Renal cortex interstitium (tissue), 11 donors: Measurements from ENCODE around the gene ITGB4. TPM values are rescaled to one million over a fixed set of nuclear protein-coding genes. Genes with fewer than 3 reads are reported as not detected.

Source experiments
- DNase-seq, 11 donors: peaks; one replicate each; pipeline ENCODE4 v3.0.0-alpha.2; 2013; ENCODE audit warnings: low read depth in 9 of 11, low spot score in 4 of 11; ENCODE audit errors: extremely low read depth in 1 of 11
- polyA plus RNA-seq, 3 donors: library from polyadenylated mRNA; unstranded; fragments of 120-200 nt; gene quantifications; one replicate each; pipeline ENCODE4 v1.2.1, GENCODE V29; 2013; ENCODE audit not compliant: insufficient read length in 3 of 3

Gene ITGB4
- polyA plus RNA-seq, 3 donors: 9.9 to 14.7 (median 11.1) TPM

DNA sequence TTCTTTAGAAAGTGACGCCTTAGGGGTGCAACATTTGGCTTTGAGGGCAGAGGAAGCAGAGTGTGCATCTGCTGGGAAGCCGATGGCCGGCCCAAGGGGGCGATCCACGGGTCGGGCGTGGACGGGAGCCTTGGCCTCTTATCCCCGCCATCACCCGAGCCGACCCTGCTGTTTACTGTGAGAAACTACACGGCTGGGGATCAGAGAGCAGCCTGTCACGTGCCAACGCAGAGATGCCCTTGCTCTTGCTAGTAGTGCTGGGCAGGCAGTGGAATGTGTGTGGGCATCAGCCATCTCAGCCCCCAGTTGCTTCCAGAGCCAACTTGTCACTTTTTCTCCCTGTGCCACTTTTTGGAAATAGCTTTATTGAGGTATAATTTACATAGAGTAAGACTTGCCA lies 26.7 kb upstream of the ITGB4 start:
- DNase-seq: no peak

DNA sequence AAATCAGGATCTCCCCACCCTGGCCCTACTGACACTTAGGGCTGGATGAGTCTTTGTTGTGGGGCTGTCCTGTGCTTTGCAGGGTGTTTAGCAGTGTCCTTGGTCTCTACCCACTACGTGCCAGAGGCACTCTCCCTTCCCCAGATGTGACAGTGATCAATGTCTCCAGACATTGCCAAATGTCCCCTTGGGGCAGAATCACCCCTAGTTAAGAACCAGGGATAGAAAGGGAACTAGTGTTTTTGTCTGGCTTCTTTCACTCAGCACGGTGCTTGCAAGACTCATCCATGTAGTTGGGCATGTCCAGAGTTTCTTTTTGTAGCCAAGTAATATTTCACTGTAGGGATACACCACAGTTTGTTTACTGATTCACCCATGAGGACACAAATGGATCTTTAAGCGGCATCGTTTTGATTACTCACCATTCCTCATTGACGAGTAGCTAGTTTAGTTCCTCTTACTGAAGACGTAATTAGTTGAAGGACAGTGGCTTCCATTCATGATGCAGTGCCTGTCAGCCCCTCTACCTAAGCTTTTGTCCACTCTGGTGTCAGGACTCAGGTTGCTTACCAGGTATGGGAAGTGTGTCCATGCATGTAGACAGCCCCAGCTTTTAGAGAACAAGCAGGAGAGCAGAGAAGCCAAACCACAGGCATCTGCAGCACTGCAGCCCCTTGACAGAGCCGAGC lies 26.0 kb upstream of the ITGB4 start:
- no peak for DNase-seq

DNA sequence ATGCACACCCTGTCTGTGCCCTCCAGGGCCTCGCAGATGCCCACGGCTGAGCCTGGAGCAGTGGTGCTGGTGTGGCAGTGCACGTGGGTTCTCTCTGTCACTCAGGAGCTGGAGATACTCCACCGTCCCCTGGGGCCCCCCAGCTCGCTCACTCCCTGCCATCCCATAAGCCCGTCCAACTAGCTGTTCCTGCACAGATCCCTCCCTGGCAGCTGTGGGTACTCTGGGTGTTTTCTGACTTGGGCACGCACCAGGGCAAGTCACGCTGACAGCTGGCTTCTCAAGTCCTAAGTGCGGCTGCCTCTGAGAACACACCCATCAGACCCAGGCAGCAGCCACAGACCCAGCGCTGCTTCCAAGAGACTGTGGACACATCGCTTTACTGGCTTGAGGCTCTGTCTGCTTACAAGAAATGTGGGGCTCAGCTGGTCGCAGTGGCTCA lies 25.4 kb upstream of the ITGB4 start:
- DNase-seq: no peak

DNA sequence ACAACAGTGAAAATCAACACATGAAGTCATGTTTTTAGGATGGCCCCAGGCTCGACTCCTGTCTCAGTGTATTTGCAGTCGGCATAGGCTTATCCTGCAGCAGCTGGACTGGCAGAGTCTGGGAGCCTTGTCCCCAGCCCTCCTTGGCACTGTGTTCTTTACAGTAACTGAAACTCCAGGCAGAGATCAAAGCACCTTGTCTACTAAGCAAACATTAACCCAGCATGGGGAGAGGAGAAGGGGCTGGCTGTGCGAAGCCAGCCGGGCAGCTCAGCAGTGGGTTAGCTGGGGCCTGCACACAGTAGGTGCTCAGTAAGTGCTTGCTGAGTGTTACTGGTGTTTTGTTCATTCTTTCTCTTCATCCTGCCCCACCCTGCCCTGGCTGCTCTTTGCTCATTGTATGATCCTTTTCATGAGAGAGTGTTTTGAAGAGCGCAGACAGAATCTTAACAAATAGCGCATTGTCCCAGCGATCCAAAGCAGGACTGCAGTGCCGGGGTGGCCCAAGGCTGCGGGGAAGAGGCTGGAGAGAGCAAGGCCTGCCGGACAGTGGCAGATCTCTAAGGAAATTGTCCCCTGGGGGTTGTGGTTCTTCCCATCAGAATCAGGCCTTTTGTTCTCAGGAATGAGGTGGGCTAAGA lies 23.5 kb upstream of the ITGB4 start:
- DNase-seq: no peak

DNA sequence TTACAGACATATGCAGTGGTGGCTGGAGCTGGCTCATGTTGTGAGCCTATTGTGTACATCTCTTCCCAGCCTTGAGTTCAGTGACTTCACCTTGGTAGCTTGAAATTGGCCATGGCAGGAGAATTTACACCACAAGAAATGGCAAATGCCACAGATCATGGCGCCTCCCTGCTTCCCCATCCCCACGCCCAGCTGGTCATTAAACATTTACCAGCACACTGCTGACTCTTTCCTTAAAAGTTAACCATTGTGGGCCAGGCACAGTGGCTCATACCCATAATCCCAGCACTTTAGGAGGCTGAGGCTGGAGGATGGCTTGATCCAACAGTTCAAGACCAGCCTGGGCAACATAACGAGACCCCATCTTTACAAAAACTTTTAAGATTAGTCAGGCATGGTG lies 22.6 kb upstream of the ITGB4 start:
- DNase-seq: no peak

DNA sequence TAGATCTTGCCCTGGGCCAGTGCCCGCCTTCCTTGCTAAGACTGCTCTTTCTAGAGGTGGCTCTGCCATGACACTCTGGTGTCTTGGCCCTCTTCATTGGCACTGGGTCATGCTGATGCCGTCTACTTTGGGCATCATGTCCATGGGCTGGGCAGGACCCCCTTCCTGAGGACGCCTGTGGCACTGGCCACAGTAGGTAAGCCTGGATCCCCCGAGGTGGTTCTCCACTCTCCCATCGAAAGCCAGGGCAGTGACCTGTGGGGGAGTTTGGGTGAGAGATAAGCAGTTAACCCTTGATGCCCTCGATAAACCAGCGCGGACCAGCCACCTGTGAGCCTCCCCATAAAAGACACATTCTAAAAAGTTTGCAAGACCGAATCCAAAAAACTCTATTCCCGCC lies 20.0 kb upstream of the ITGB4 start:
- no peak for DNase-seq

DNA sequence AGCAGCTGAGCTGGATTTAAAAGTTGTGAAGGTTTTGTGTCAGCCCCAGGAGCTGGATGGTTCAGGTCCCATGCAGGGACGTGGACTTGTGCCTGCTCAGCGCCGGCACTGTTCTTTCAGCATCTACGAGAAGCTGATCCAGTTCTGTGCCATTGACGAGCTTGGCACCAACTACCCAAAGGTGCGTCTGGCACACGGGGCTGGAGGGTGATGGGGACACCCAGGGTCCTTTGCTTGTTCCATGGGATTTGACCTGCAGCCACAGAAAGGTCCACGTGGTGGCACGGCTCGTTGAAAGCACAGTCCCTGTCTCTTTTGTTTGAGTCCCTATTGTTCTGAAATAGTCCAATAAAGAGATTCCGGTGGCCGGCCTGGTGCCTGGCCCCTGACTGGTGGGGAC lies 18.1 kb upstream of the ITGB4 start:
- no peak for DNase-seq

DNA sequence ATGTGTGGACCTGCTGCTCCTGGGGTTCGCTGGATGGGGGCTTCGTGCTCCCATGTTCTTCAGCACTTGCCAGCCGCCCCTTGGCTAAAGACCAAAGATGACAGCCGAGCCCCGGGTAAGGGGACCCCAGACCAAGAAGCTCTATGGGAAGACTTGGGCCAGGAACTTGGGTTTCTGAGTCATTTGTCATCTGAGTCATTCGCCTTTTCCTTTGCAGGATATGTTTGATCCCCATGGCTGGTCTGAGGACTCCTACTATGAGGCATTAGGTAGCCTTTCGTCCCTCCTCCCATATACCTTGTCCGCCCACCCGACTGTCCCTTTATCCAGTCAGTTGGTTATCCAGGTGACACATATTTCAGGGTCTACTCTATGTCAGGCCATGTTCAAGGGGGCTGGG lies 17.7 kb upstream of the ITGB4 start:
- DNase-seq: no peak

DNA sequence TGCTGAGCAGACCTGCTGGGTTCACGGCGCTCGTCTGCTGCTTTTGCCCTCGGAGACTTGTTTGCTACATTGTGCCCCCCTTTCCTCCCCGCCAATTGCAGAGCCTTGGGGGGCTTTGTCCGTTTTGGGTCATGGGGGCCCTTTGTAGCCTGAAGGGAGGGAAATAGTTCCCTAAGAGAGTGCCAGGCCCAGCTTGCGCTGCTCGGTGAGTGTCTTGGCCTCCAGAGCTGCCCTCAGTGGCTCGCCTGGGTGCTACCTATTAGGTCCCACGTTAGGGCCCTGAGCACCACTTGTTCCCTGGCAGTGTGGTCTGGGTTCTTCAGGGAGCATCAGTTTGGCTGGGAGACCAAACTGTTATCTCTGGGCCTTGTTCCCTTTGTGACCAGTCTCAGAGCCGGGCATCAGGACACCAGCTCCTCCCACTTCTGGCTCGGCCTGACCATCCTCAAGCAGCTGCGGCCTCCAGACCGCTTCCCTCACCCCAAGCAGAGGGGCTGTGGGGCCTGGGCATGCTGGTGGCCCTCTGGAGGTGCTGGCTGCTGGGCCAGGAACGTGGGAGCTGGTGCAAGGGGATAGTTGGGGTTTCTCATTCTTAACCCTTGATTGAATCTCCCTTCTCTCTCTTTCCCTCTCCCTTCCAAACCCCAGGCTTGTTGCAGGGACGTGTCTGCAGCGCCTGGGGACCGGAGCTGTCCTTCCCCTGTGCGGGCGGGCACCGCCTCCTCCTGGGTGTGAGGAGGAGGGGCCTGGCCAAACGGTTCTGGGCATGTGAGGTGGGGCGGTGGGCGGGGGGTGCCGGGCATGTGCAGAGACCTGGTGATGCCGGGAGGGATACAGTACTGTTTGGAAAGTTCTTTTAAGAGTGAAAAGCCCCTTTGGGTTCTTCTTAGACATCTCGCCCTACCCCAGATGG lies 16.0 kb upstream of the ITGB4 start:
- DNase-seq: no peak

DNA sequence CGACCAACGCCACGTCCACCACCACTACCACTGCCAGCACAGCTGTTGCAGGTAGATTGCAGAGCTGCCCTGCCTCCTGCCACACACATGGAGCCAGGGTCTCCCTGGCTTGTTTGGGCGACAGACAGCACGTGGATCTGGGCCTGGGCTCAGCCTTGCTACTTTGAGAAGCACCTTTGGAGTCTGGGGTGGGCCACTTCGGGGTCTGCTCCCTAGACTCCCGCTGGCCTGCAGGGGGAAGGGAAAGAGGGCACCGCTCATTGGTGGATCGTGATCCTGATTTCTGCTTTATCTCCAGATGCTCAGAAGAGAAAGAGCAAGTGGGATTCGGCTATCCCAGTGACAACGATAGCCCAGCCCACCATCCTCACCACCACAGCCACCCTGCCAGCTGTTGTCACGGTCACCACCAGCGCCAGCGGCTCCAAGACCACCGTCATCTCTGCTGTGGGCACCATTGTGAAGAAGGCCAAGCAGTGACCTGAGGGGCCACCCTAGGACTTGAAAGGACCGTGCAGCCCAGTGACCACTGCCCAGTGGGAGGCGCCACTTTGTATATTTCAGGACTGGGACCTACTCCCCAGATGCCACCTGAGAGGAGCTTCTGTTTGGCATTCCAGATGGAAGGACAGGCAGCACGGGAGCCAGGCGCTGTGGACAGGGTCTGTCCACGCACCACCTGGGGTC lies 15.1 kb upstream of the ITGB4 start:
- no peak for DNase-seq

DNA sequence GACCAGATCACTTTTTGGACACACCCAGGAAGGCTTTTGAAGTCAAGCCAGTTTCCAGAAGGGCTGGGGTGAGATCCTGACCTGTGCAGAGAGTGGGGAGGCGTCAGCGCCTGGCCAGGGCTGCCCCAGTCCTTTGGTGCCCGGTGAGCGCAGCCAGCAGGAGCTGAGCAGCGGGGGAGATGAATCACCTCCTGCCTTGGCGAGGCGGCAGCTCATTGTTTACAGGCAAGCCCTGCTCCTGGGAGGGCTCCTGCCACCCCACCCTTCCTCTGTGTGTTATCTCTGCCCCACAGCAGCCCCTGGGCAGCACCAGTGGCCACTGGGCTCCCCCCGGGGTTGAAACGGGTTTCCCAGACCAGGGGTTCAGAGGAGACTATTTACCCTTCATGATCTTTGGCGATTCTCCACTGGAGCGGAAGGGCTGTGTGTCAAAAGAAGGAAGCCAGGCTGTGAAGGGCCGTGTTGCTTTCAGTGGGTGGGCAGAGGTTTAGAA lies 14.1 kb upstream of the ITGB4 start:
- no peak for DNase-seq

DNA sequence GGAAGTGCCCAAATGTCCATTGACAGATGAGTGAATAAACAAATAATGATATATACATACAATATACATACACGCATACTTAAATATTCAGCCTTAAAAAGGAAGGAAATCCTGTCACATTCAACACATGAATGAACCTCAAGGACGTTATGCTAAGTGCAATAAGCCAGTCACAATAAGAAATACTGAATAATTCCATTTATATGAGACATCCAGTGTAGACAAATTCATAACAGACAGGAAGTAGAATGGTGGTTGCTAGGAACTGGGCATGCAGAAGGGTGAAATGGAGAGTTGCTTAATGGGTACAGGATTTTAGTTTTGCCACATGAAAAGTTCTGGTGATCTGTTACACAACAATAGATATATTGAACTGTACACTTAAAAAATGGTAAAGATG lies 8.8 kb upstream of the ITGB4 start:
- DNase-seq: no peak

DNA sequence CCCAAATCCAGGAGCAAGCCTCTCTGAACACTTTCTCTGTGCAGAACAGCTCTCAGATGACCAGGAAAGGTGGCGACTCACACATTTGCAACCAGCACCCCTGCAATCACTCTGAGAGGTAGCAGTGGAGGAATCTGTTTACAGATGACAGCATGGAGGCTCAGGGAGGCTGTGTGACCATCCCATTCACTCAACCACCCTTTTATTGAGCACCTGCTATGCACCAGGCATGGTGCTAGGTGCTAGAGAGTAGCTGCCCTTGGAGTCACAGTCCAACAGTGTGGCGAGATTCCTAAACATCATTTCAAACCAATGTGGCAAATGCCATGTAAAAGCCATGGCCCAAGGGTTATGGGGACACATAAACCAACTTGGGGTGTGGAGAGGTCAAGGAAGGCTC lies 1.5 kb upstream of the ITGB4 start:
- no peak for DNase-seq

DNA sequence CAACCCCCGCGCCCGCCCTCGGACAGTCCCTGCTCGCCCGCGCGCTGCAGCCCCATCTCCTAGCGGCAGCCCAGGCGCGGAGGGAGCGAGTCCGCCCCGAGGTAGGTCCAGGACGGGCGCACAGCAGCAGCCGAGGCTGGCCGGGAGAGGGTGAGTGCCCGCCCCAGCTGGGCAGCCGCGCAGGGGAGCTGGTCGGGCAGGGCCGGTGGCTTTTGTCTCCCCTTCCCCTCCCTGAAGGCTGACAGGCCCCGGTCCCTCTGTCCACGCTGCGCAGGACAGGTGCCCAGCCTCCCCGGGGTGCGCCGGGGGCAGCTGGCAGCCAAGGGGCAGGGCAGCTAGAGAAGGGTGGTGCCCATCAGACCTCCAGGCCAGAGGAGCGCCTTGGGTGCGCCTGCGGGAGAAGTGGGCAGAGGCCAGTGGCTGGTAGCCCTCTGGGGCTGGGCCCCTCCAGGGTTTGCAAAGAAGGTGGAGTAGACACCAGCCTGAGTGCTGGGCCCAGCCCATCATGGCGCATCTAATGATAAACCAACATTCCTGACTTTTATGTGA lies 278 bp downstream of the ITGB4 start:
- no peak for DNase-seq

DNA sequence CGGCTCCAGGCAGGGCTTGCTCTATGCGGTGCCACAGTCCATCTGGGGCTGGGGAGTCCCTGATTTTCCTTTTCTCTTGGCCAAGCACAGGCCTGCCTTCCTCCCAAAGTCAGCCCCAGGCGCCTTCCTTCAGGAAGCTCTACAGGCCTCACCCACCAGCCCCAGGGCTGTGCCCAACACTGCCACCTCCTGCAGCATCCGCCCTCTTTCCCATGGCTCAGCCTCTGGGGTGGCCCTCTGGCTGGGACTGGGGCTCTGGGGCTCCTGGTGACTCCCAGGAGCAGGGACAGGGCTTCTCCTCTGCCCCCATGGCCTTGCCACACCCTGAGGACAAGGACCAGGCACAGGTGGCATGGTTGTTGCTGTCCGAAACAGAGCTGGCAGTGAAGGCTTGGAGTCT lies 817 bp downstream of the ITGB4 start:
- DNase-seq: no peak

DNA sequence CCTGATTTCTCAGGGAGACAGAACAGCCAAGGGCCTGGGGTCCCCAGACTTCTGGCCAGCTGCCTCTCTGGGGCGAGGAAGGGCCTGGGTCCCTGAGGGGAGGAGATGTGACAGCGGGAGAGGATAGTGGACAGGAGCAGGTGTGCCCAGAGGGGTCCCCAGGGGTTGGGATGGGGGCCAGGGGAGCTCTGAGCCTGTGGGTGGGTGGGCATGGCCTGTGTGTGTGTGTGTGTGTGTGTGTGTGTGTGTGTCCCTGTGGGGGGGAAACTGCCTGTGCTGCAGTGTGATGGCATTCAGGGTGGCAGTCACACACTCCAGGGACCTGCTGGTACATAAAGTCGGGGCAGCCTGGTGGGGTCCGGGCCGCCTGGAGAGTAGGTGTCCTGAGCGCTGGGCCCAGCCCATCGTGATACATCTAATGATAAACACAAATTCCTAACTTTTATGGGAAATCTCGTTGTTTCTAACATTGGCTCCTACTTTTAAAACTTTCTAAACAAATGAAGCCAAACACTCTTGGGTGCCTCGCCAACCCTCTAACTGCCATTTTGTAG lies 1.4 kb downstream of the ITGB4 start:
- no peak for DNase-seq

DNA sequence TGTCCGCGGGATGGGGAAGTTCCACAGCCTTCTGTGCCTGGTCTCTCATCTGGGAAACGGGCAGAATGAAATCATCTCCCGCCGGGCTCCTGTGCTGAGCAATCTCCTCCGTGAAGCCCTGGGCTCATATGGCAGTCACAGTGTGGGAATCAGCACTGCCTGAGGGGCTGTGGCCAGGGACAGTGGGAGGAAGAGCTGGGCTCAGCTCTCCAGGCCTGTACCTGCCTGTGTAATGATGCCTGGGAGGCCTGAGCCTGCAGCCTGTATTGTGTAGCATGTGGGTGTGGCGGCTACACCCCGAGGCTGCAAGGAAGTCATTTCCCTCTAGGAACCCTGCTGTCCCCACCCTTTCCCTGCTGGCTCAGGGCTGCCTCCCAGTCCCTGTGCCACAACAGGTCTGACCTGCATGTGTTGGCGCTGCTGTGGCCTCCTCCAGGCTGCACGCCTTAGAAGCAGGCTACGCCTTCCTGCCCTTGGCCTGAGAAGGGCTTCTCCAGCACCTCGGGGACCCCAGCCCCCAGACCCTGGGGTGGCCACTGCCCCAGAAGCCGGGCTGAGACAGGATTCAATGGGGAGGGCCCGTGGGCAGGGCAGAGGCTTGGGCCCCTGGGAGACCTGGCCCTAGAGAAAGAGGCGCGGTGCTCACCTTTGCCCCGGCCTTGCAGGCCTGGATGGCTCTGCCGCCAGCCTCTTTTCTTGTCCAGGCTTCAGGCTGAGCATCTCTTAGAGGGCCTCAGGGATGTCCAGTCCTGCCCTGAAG lies 2.1 kb downstream of the ITGB4 start:
- no peak for DNase-seq
